Naive thymus-derived CD4-positive, alpha-beta T cell (primary cell): ENCODE data around the gene JUNB. TPM values are rescaled to one million over a fixed set of nuclear protein-coding genes. Genes with fewer than 3 reads are reported as not detected.
"Not testable (repeated sequence)": the region's sequence is repeated elsewhere in the genome, so short reads cannot be mapped to it uniquely, and the experiment has no call there.

Experiments used
- ATAC-seq: fragments of 150-1000 bp; cut with Tn5 transposase; 2 replicates; pipeline ENCODE4 v1.10.0; 2021; ENCODE audit warnings: mild to moderate bottlenecking, moderate library complexity
- CTCF ChIA-PET: fragments of 350-600 bp; sonication (Branson Sonifier 250); formaldehyde crosslinking; loops from one replicate; lab custom pipeline; 2021; ENCODE audit warnings: antibody characterized with exemption; lab: Charles Lee
- POLR2A ChIA-PET: fragments of 350-600 bp; sonication (Branson Sonifier 250); formaldehyde crosslinking; loops from one replicate; lab custom pipeline; 2021; ENCODE audit warnings: antibody characterized with exemption, inconsistent platforms; lab: Charles Lee
- DNase-seq, 9 donors: peaks; one replicate each; pipeline versions ENCODE4 v3.0.0 to v3.0.0-alpha.2; 2020 to 2022; ENCODE audit warnings: mixed read lengths in 1 of 9
- H3K27ac ChIP-seq: one replicate; pipeline ENCODE4 v1.7.0; 2013; ENCODE audit warnings: mild to moderate bottlenecking, low read depth, low read length, moderate library complexity
- H3K27me3 ChIP-seq, 2 donors: one replicate each; pipeline ENCODE4 v1.7.0; 2013; ENCODE audit warnings: low read length in 2 of 2, mild to moderate bottlenecking in 2 of 2, moderate library complexity in 2 of 2; ENCODE audit not compliant: control insufficient read depth in 2 of 2, insufficient read depth in 2 of 2
- H3K36me3 ChIP-seq, 3 experiments: 1 replicate in 2 of 3; 2 replicates in 1 of 3; pipeline ENCODE4 v1.7.0; 2013; ENCODE audit warnings: low read length in 3 of 3, mild to moderate bottlenecking in 3 of 3, moderate library complexity in 1 of 3; ENCODE audit not compliant: insufficient read depth in 3 of 3, control insufficient read depth in 2 of 3
- H3K4me1 ChIP-seq, 2 donors: one replicate each; pipeline ENCODE4 v1.7.0; 2013; ENCODE audit warnings: low read length in 2 of 2, mild to moderate bottlenecking in 2 of 2, moderate library complexity in 1 of 2; ENCODE audit not compliant: control insufficient read depth in 2 of 2, insufficient read depth in 2 of 2
- H3K4me3 ChIP-seq: 2 replicates; pipeline ENCODE4 v1.7.0; 2013; ENCODE audit warnings: mild to moderate bottlenecking, low read length
- H3K9me3 ChIP-seq, 3 experiments: 1 replicate in 2 of 3; 2 replicates in 1 of 3; pipeline ENCODE4 v1.7.0; 2013; ENCODE audit warnings: low read length in 3 of 3; ENCODE audit not compliant: control insufficient read depth in 2 of 3
- H3K27ac Mint-ChIP-seq, 9 donors: one replicate each; pipeline ENCODE4 v1.8.0; 2020 to 2022; ENCODE audit warnings: mixed read lengths in 9 of 9, mild to moderate bottlenecking in 8 of 9, moderate library complexity in 5 of 9, inconsistent platforms in 2 of 9
- H3K27me3 Mint-ChIP-seq, 5 donors: one replicate each; pipeline ENCODE4 v1.8.0; 2021 to 2022; ENCODE audit warnings: mixed read lengths in 5 of 5, mild to moderate bottlenecking in 1 of 5
- H3K36me3 Mint-ChIP-seq, 5 donors: one replicate each; pipeline ENCODE4 v1.8.0; 2020 to 2022; ENCODE audit warnings: mixed read lengths in 5 of 5, mild to moderate bottlenecking in 3 of 5, inconsistent platforms in 1 of 5
- H3K4me1 Mint-ChIP-seq, 7 donors: one replicate each; pipeline ENCODE4 v1.8.0; 2020 to 2022; ENCODE audit warnings: mixed read lengths in 7 of 7, mild to moderate bottlenecking in 3 of 7, inconsistent platforms in 1 of 7
- H3K4me3 Mint-ChIP-seq, 10 donors: one replicate each; pipeline ENCODE4 v1.8.0; 2020 to 2022; ENCODE audit warnings: mild to moderate bottlenecking in 10 of 10, mixed read lengths in 10 of 10, moderate library complexity in 6 of 10, inconsistent platforms in 2 of 10
- H3K9me3 Mint-ChIP-seq, 11 donors: one replicate each; pipeline ENCODE4 v1.8.0; 2020 to 2022; ENCODE audit warnings: mixed read lengths in 11 of 11, mild to moderate bottlenecking in 4 of 11, inconsistent platforms in 1 of 11, moderate library complexity in 1 of 11
- intact Hi-C, 2 donors: fragments of 100-400 bp; cut with micrococcal nuclease; formaldehyde crosslinking; loops; one replicate each; pipeline ENCODE4 v1.15.1; 2023
- polyA plus RNA-seq, 2 donors: library from polyadenylated mRNA; unstranded; fragments of 300-500 nt; fragmentation: Illumina TruSeq; gene quantifications; one replicate each; pipeline ENCODE4 v1.2.3, GENCODE V29; 2021
- total RNA-seq, 6 experiments: library from RNA in 5 of 6; stranded (reverse) in 5 of 6; gene quantifications; 1 replicate in 5 of 6; 2 replicates in 1 of 6; pipeline ENCODE4 v1.2.3 and lab custom pipeline; 2021 to 2026

Gene JUNB
- total and polyA plus RNA-seq, 7 experiments from 2014 or later, result 107 to 2,198 (median 690) TPM

DNA sequence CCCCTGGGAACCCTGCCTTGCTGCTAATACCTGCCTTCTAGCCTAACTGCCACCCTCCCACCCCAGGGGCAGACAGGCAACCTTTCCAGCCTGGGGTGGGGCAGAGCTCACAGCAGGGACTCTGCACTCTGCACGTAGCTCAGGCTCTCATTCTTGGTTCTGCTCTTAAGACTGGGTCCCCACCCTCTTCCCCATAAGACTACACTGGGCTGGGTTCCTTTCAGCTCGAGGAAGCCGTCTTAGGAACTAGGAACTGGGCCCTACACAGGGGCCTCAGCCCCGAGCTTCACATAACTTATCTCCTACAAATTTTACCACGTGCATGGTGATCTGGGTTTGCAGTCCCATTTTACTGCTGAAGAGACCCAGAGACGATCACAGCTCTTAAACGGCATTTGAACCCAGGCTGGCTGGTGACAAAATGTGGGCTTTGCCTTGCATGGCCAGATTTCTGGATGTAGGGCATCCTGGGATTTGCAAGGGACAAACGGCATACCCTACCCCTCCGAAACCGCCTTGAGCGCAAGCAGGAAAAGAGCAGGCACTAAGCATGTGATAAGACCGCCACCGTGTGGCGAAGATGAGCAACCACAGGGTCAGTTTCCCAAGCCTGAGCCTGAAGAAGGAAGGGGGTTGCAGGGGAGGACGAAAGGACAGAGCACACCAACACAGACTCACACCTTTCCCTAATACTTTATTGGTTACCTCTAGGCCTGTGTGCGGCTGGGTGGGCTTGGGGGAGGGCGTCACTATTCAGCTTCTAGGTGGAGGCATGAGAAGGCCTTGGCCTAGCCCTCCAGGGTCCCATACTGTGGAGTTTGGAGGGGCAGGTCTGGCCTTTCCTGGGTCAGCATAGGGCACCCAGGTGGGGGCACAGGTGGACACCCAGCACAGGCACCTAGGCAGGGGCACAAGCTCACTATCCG is 5.1 kb downstream of the JUNB start:
- H3K4me3 Mint-ChIP-seq, result peak overlapping the region; percentile 55 to 87 (median 80)

DNA sequence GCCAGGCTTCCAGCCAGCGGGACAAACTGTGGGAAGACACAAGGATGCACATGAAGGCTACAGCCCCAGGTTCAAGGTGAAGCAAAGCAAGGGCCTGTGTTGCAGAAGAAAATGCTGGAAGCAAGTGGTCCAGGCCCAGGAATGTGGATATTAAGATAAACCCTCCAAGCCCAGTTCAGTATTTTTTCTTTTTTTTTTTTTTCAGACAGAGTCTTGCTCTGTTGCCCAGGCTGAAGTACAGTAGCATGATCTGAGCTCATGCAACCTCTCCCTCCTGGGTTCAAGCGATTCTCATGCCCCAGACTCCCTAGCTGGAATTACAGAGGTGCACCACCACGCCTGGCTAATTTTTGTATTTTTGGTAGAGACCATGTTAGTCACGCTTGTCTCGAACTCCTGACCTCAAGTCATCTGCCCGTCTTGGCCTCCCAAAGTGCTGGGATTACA is 5.9 kb downstream of the JUNB start:
- Histone ChIP-seq H3K27ac (no peak overlapping the region), H3K4me1 (peaks cover 21 to 31% of the 10 kb centered on the region in 2 donors), H3K9me3 (no peaks in the 10 kb centered on the region), H3K4me3 (no peak overlapping the region), H3K36me3 (peaks cover 0 to 39% (median 5%) of the 10 kb centered on the region in 3 experiments), H3K27me3 (no peaks in the 10 kb centered on the region)
- Mint-ChIP-seq H3K4me3 (no peak overlapping the region), H3K4me1 (peaks cover 20 to 44% (median 39%) of the 10 kb centered on the region in 7 donors), H3K27me3 (peaks cover 0 to 2% (median 0%) of the 10 kb centered on the region in 5 donors), H3K36me3 (peaks cover 0 to 15% (median 0%) of the 10 kb centered on the region in 5 donors), H3K9me3 (peaks cover 0 to 14% (median 0%) of the 10 kb centered on the region in 11 donors), H3K27ac (peak overlapping the region in 4 of 9 donors; percentile 12 to 96 (median 55))
- ChIA-PET CTCF (interaction anchor here (0.6 to 9.8 kb wide), 11 partner anchors 8 to 109 kb away, joined by 3 to 169 read pairs (median 3); partner anchors contain the start of genes HOOK2 and TNPO2), POLR2A (interaction anchor here (0.6 to 8.4 kb wide), 6 partner anchors 11 to 64 kb away, joined by 3 to 621 read pairs (median 4); partner anchors contain the start of gene HOOK2)
- ATAC-seq (no peak), DNase-seq (no peak)
- intact Hi-C loops, result loop anchor here in 1 of 2 donors (2.0 kb wide), 2 partner anchors 50 to 74 kb away; partner anchors contain the start of gene TNPO2

More for the DNA sequence above, 5.1 kb downstream of the JUNB start:
- Mint-ChIP-seq H3K27me3 (peaks cover 0 to 2% (median 0%) of the 10 kb centered on the region in 5 donors), H3K9me3 (peaks cover 0 to 19% (median 0%) of the 10 kb centered on the region in 11 donors), H3K27ac (peak overlapping the region; percentile 87 to 100 (median 91)), H3K4me1 (peaks cover 19 to 42% (median 37%) of the 10 kb centered on the region in 7 donors), H3K36me3 (peaks cover 0 to 15% (median 0%) of the 10 kb centered on the region in 5 donors)
- ATAC-seq, result peak; percentile 14
- Histone ChIP-seq H3K4me3 (peak overlapping the region; percentile 44), H3K27me3 (no peaks in the 10 kb centered on the region), H3K4me1 (peaks cover 21 to 30% of the 10 kb centered on the region in 2 donors), H3K9me3 (no peaks in the 10 kb centered on the region), H3K36me3 (peaks cover 0 to 43% (median 5%) of the 10 kb centered on the region in 3 experiments), H3K27ac (peak overlapping the region; percentile 56)
- CTCF ChIA-PET, result interaction anchor here (0.6 to 9.8 kb wide), 16 partner anchors 10 to 169 kb away, joined by 3 to 169 read pairs (median 7); partner anchors contain the start of gene HOOK2
- DNase-seq, result peak; percentile 68 to 86 (median 79)
- POLR2A ChIA-PET, result interaction anchor here (0.6 to 8.4 kb wide), 15 partner anchors 10 to 182 kb away, joined by 3 to 621 read pairs (median 3); partner anchors contain the start of genes GET3, HOOK2, RNASEH2A and TNPO2
- intact Hi-C loops, result loop anchor here (1.0 to 2.0 kb wide), 8 partner anchors 19 to 120 kb away; partner anchors contain the start of gene TNPO2 (in 1 of the 2)

DNA sequence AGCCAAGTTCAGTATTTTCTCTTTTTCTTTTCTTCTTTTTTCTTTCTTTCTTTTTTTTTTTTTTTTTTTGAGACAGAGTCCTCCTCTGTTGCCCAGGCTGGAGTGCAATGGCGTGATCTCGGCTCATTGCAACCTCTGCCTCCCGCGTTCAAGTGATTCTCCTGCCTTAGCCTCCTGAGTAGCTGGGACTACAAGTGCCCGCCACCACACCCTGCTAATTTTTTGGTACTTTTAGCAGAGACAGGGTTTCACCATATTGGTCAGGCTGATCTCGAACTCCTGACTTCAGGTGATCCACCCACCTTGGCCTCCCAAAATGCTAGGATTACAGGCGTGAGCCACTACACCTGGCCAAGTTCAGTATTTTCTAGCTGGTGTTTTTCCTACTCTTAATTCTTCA is 6.3 kb downstream of the JUNB start:
- not testable (repeated sequence) for H3K27ac ChIP-seq, H3K27me3 Mint-ChIP-seq, H3K4me3 ChIP-seq, H3K27me3 ChIP-seq, H3K9me3 ChIP-seq, H3K9me3 Mint-ChIP-seq, ATAC-seq, H3K4me3 Mint-ChIP-seq, DNase-seq
- intact Hi-C loops, result loop anchor here in 1 of 2 donors (2.0 kb wide), 2 partner anchors 49 to 75 kb away; partner anchors contain the start of gene TNPO2
- ChIA-PET POLR2A (interaction anchor here (0.6 to 8.4 kb wide), 4 partner anchors 19 to 64 kb away, joined by 3 to 621 read pairs (median 4); partner anchors contain the start of gene HOOK2), CTCF (interaction anchor here (0.7 to 9.8 kb wide), 8 partner anchors 8 to 88 kb away, joined by 3 to 169 read pairs (median 3); partner anchors contain the start of genes HOOK2 and TNPO2)
- Histone ChIP-seq H3K4me1 (peaks cover 24 to 34% of the 10 kb centered on the region in 2 donors), H3K36me3 (peaks cover 0 to 35% (median 5%) of the 10 kb centered on the region in 3 experiments)
- H3K36me3 Mint-ChIP-seq, result peaks cover 0 to 14% (median 0%) of the 10 kb centered on the region in 5 donors
- H3K4me1 Mint-ChIP-seq, result peaks cover 25 to 48% (median 43%) of the 10 kb centered on the region in 7 donors
- H3K27ac Mint-ChIP-seq, result peak overlapping the region in 3 of 9 donors; percentile 1 to 12 (median 8)

DNA sequence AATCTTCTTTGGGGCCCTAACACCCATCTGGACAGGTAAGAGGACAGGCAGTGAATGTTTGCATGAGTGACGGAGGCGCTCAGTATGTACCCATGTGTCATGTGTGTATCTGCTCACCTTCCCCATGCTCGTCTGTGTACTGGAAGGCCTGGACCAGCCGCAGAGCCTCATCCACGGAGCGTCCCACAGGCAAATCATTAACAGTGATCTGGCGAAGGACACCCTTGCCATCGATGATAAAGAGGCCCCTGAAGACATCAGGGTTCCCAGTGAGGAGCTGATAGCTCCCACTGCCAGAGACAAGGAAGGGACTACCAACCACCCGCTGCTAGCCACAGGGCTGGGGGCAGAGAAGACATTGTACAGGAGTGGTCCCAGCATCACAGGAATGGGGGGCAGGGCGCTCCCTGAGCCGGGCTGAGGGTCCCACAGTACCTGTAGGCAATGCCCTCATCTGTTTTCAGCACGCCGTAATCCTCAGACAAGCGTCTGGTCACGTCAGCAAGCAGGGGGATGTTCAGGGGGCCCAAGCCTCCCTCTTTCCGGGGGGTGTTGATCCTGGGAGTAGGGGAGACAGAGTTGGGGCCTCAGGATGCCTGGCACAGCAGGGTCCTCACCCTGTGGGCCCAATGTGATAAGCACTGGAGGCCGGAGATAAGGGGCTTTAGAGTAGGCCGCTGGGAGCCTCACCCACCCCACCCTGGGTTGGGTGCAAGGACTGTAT is 8.6 kb downstream of the JUNB start:
- Mint-ChIP-seq H3K27me3 (peaks cover 0 to 6% (median 0%) of the 10 kb centered on the region in 5 donors), H3K36me3 (peaks cover 0 to 9% (median 0%) of the 10 kb centered on the region in 5 donors), H3K4me1 (peaks cover 20 to 40% (median 33%) of the 10 kb centered on the region in 7 donors), H3K4me3 (peak overlapping the region; percentile 42 to 92 (median 88)), H3K27ac (peak overlapping the region in 6 of 9 donors; percentile 8 to 82 (median 48)), H3K9me3 (no peaks in the 10 kb centered on the region)
- Histone ChIP-seq H3K9me3 (no peaks in the 10 kb centered on the region), H3K4me1 (peaks cover 15 to 24% of the 10 kb centered on the region in 2 donors), H3K36me3 (peaks cover 0 to 28% (median 5%) of the 10 kb centered on the region in 3 experiments), H3K27ac (peak overlapping the region; percentile 86), H3K4me3 (peak overlapping the region; percentile 88), H3K27me3 (no peaks in the 10 kb centered on the region)
- ChIA-PET CTCF (interaction anchor here (0.7 to 9.8 kb wide), 6 partner anchors 23 to 67 kb away, joined by 3 to 169 read pairs (median 24); partner anchors contain the start of gene HOOK2), POLR2A (interaction anchor here (0.6 to 5.1 kb wide), 10 partner anchors 8 to 185 kb away, joined by 3 to 31 read pairs (median 4); partner anchors contain the start of genes GET3 and JUNB)
- ATAC-seq (no peak), DNase-seq (no peak)
- intact Hi-C loops, result loop anchor here (2.0 to 5.0 kb wide), 2 partner anchors 37 to 65 kb away; partner anchors contain the start of genes MAST1 (in 1 of the 2) and TRIR (in 1 of the 2)

DNA sequence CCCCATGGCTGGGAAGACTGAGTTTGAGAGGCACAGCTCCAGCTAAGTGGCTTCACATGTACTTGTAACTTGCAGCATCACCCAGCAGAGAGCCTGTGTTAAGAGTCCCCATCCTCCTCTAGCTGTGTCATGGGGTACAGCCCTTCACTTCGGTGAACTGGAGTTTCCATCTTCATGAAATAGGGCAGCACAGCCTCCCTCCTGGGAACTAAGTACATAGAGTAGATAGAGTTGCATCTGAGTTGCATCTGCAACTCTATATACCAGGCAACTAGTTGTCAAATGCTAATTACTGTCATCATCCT is 9.1 kb downstream of the JUNB start:
- H3K4me1 ChIP-seq, result peaks cover 13 to 23% of the 10 kb centered on the region in 2 donors
- Mint-ChIP-seq H3K27me3 (peaks cover 0 to 6% (median 0%) of the 10 kb centered on the region in 5 donors), H3K4me1 (peaks cover 20 to 38% (median 33%) of the 10 kb centered on the region in 7 donors), H3K4me3 (peak overlapping the region; percentile 85 to 92 (median 88)), H3K27ac (peak overlapping the region; percentile 30 to 82 (median 75)), H3K9me3 (no peaks in the 10 kb centered on the region), H3K36me3 (peaks cover 0 to 9% (median 0%) of the 10 kb centered on the region in 5 donors)
- CTCF ChIA-PET, result interaction anchor here (0.9 to 9.8 kb wide), 4 partner anchors 8 to 47 kb away, joined by 6 to 169 read pairs (median 60); partner anchors contain the start of gene HOOK2
- no peaks in the 10 kb centered on the region for H3K9me3 ChIP-seq
- peak overlapping the region; percentile 86 for H3K27ac ChIP-seq
- H3K36me3 ChIP-seq, result peaks cover 0 to 28% (median 5%) of the 10 kb centered on the region in 3 experiments
- H3K27me3 ChIP-seq, result no peaks in the 10 kb centered on the region
- intact Hi-C loops, result loop anchor here (2.0 to 5.0 kb wide), 2 partner anchors 37 to 66 kb away; partner anchors contain the start of genes MAST1 (in 1 of the 2) and TRIR (in 1 of the 2)
- POLR2A ChIA-PET, result interaction anchor here (0.6 to 5.1 kb wide), 9 partner anchors 8 to 185 kb away, joined by 3 to 31 read pairs (median 5); partner anchors contain the start of genes GET3 and JUNB
- H3K4me3 ChIP-seq, result peak overlapping the region; percentile 88
- ATAC-seq, result no peak
- no peak for DNase-seq
